Ovary (tissue), 3 donors: ENCODE data around the gene RSF1.

Experiments used
- EP300 ChIP-seq: sonication (generic); formaldehyde crosslinking; IDR thresholded peaks from one replicate; pipeline ENCODE4 v1.6.1; 2017; ENCODE audit warnings: antibody characterized with exemption
- POLR2A ChIP-seq: fragments of 450-650 bp; IDR thresholded peaks from one replicate; pipeline ENCODE4 v1.6.1; 2017; ENCODE audit warnings: antibody characterized with exemption, mild to moderate bottlenecking, moderate library complexity
- TF ChIP-seq, protein P1 (sequence below), 3 donors: fragments of 450-650 bp in 2 of 3; fragments of 200-600 bp in 1 of 3; IDR thresholded peaks; one replicate each; pipeline versions ENCODE4 v1.5.1 to v1.8.0; 2016 to 2022; ENCODE audit warnings: antibody characterized with exemption in 3 of 3, mild to moderate bottlenecking in 1 of 3
- donor health status: DM: no; HTN: no; CAD: no.

DNA sequence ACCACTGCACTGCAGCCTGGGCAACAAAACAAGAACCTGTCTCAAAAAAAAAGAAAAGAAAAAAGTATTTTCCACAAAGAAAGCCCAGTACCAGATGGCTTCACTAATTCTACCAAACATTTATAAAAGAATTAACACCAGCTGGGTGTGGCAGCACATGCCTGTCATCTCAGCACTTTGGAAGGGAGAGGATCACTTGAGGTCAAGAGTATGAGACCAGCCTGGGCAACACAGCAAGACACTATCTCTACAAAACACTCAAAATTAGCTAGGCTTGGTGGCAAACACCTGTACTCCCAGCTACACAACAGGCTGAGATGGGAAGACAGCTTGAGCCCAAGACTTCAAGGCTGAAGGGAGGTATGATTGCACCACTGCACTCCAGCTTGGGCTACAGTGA lies 20.1 kb downstream of the RSF1 start:
- TF ChIP-seq, protein P1, sequence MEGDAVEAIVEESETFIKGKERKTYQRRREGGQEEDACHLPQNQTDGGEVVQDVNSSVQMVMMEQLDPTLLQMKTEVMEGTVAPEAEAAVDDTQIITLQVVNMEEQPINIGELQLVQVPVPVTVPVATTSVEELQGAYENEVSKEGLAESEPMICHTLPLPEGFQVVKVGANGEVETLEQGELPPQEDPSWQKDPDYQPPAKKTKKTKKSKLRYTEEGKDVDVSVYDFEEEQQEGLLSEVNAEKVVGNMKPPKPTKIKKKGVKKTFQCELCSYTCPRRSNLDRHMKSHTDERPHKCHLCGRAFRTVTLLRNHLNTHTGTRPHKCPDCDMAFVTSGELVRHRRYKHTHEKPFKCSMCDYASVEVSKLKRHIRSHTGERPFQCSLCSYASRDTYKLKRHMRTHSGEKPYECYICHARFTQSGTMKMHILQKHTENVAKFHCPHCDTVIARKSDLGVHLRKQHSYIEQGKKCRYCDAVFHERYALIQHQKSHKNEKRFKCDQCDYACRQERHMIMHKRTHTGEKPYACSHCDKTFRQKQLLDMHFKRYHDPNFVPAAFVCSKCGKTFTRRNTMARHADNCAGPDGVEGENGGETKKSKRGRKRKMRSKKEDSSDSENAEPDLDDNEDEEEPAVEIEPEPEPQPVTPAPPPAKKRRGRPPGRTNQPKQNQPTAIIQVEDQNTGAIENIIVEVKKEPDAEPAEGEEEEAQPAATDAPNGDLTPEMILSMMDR (IDR thresholded peaks at IDR 0.05): no peak
- no peak for TF ChIP-seq EP300
- TF ChIP-seq POLR2A: no peak
